Uterus (tissue), 2 donors: ENCODE results near the gene WRAP73.

Experiments
- CTCF ChIP-seq, 4 experiments: fragments of 200-600 bp in 2 of 4; fragments of 450-650 bp in 2 of 4; sonication (generic) in 2 of 4; IDR thresholded peaks; one replicate each; pipeline ENCODE4 v1.5.1; 2016 to 2019; ENCODE audit warnings: antibody characterized with exemption in 4 of 4, mild to moderate bottlenecking in 2 of 4, moderate library complexity in 1 of 4
- POLR2A ChIP-seq, 2 donors: fragments of 450-650 bp; IDR thresholded peaks; one replicate each; pipeline ENCODE4 v1.6.1; 2016; ENCODE audit warnings: antibody characterized with exemption in 2 of 2, mild to moderate bottlenecking in 1 of 2, moderate library complexity in 1 of 2

- TF ChIP-seq CTCF (IDR thresholded peaks at IDR 0.05) (no peak), POLR2A (IDR thresholded peaks at IDR 0.05) (no peak)
These were observed 22.5 kb upstream of the WRAP73 start for GRCh38 chr1:3672231-3672970.
